GM20000 (cell line): ENCODE measurements around the gene GSG1.

ENCODE experiments used
- DNase-seq: peaks from one replicate; pipeline ENCODE4 v3.0.0; 2012; ENCODE audit warnings: low spot score
- CTCF ChIP-seq: IDR thresholded peaks from 2 replicates; pipeline ENCODE4 v1.5.1; 2012; ENCODE audit warnings: mild to moderate bottlenecking, control low read depth; ENCODE audit errors: extremely low read depth, missing control alignments

The GSG1 gene

GRCh38 chr12:13099066-13099843 is 4.2 kb downstream of the GSG1 start:
- TF ChIP-seq CTCF: no peak
- peak; percentile 36 for DNase-seq

- no peak for DNase-seq
- no peak for TF ChIP-seq CTCF
Observed at GRCh38 chr12:13097491-13098011, 5.9 kb downstream of the GSG1 start.

GRCh38 chr12:13095266-13095995 is 8.0 kb downstream of the GSG1 start:
- DNase-seq: no peak
- TF ChIP-seq CTCF: no peak

GRCh38 chr12:13094367-13094766 is 9.1 kb downstream of the GSG1 start:
- DNase-seq: peak; percentile 42
- TF ChIP-seq CTCF: no peak

GRCh38 chr12:13093848-13094220 is 9.6 kb downstream of the GSG1 start:
- no peak for DNase-seq
- TF ChIP-seq CTCF: no peak

- TF ChIP-seq CTCF: no peak
- no peak for DNase-seq
Observed at GRCh38 chr12:13093191-13093847, 10.1 kb downstream of the GSG1 start.

- TF ChIP-seq CTCF: no peak
- no peak for DNase-seq
Observed at GRCh38 chr12:13091832-13092231, 11.6 kb downstream of the GSG1 start.
